Fibroblast of skin of back (primary cell): ENCODE data around the gene SPDYE4.
A peak's percentile ranks its signal among the peaks of the same experiment; 100 is the strongest.

Source experiments
- DNase-seq: peaks from one replicate; pipeline ENCODE4 v3.0.0-alpha.2; 2013

The SPDYE4 gene

GRCh38 chr17:8785547-8786413 is 27.4 kb upstream of the SPDYE4 start:
- peak; percentile 56 for DNase-seq

GRCh38 chr17:8782176-8782575 is 23.8 kb upstream of the SPDYE4 start:
- no peak for DNase-seq

DNA sequence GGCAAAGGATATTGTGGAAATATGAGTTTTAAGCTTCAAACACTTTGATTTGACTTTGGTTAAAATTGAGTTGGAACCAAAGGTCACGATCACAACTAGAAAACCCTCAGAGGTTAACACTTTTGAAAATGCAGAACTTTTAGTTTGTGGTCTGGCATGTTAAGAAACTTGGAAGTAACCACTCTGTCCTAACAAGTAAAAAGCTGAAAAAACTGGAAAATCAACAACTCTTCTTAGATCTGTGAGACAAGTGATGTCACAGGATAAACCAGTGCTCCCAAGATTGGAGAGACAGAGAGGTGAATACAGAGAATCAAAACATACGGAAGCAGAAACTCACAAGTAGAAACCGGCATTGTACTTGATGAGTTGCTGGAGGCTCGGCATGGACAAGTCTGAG is 23.4 kb upstream of the SPDYE4 start:
- no peak for DNase-seq

- DNase-seq, result no peak
Measured at GRCh38 chr17:8776881-8777280, 18.5 kb upstream of the SPDYE4 start.

- DNase-seq, result no peak
Measured at GRCh38 chr17:8776248-8776647, 17.9 kb upstream of the SPDYE4 start.

GRCh38 chr17:8766731-8767130 is 8.4 kb upstream of the SPDYE4 start:
- no peak for DNase-seq

- DNase-seq, result no peak
Measured at GRCh38 chr17:8762012-8762411, 3.7 kb upstream of the SPDYE4 start.

DNA sequence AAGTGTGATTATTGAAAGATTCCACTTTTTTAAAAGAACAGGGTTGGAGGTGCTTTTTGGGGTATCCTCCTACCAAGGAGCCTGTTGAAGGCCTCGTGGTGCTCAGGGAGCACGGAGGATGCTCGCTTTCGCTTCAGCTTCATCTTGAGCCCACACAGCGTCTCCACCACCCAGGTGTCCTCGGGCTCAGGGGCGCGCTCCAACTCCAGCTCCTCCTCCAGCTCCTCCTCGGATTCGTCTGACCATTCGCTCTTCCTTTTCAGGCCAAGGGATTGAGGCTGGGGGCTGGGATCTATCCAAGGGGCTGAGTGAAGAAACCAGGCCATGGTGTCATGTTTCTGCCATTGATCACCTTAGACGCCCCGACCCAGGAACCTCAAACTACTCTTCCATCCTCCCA is 1.2 kb downstream of the SPDYE4 start:
- DNase-seq, result no peak

GRCh38 chr17:8755590-8756255 is 2.6 kb downstream of the SPDYE4 start:
- DNase-seq, result no peak

DNA sequence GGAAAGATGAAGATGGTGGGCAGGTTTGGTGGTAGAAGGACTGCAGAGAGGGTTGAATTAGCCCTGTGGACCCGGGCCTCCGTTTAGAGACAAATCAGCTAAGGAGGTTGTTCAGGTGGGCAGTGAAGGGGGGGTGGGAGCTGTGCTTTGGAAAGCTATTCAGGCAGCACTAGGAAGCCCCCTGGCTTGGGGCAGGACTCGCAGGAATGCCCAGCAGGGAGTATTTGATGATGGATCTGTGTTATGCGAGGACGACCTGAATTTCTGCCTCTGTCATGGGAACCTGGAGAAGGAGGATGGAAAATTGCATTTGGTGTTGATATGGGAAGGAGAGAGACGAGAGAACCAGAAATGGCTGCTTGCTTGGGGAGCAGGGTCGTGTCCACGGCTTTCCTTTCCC is 3.5 kb downstream of the SPDYE4 start:
- no peak for DNase-seq

- peak; percentile 23 for DNase-seq
Measured at GRCh38 chr17:8753976-8754440, 4.3 kb downstream of the SPDYE4 start.

GRCh38 chr17:8753136-8753975 is 5.0 kb downstream of the SPDYE4 start:
- DNase-seq, result no peak

GRCh38 chr17:8749616-8750015 is 8.7 kb downstream of the SPDYE4 start:
- DNase-seq, result no peak

DNA sequence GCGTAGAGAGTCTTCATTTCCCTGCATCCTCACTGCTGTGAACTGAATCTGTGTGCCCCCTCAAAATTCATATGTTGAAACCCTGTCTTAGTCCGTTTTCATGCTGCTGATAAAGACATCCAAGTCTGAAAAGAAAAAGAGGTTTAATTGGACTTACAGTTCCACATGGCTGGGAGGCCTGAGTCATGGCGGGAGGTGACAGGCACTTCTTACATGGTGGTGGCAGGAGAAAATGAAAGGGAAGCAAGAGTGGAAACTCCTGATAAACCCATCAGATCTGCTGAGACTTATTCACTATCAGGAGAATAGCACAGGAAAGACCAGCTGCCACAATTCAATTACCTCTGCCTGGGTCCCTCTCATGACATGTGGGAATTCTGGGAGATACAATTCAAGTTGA is 10.6 kb downstream of the SPDYE4 start:
- no peak for DNase-seq

- no peak for DNase-seq
Measured at GRCh38 chr17:8746501-8747236, 11.7 kb downstream of the SPDYE4 start.

- DNase-seq, result peak; percentile 33
Measured at GRCh38 chr17:8745586-8746500, 12.5 kb downstream of the SPDYE4 start.

DNA sequence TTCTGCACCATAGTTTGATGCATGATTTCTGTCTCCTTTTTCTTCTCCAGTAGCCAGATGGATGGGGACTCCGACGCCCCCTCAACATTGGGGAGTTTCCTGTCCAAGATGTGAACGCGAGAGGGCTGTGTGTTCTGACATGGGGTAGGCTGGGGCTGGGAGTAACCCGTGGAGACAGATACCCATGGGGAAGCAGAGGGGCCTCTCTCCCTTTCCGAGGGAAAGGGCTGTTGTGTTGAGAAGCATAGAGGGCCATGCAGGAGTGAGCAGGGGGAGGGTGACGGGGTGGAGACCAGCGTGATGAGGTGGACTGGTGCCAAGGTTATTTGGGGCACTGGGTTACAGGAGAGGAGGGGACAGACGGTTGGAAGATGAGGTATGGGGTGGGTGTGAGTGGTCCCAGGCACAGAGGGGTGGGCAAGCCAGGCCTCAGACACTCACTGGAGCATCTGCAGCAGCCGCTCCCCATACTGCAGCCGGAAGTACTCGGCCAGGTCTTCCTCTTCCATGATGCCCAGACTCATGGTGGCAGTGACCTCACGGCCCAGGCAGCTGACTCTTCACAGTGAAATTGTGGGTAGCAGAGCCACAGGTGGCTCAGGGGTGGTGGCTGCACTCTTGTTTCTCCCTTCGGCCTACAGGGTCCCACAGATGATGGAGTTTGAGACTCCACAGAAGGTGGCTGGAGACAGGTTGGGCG is 14.1 kb downstream of the SPDYE4 start:
- DNase-seq, result no peak

DNA sequence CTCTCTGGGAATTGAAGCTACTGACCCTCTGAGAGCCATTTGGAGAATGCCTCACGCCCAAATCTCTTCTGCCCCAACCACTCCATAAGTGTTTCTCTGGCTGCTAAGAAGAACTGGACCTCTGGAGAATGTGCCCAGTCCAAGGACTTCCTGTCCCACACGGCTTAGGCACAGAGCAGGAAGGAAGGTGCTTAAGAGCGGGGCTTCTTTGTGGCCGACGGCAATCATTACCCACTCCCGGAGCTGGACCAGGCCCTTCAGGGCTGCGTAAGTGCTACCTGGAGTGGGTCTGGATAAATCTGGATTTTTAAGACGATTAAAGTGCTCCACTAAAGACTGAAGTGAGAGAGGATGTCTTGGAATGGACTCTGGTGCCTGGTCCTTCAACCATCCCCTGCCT is 15.5 kb downstream of the SPDYE4 start:
- DNase-seq, result no peak

DNA sequence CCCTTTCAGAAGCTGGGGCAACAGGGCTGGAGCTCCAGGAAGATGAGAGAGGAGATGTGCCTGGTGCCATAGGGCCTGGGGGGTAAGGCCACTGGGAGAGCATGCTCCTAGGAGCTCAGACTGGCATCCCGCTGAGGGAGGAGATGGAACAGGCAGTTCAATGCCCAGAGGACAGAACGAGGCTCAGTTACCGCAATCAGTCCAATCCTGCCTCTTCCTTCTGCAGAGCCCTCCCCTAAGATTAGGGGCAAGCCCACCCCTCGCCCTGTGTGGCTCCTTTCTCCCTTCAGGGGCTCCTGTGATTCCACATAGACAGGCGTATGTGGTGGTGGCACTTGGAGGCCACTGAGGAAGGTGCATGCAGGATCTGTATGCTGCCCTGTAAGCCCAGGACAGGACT is 16.1 kb downstream of the SPDYE4 start:
- no peak for DNase-seq

- DNase-seq, result no peak
Measured at GRCh38 chr17:8741771-8742170, 16.6 kb downstream of the SPDYE4 start.

- DNase-seq, result no peak
Measured at GRCh38 chr17:8741366-8741765, 17.0 kb downstream of the SPDYE4 start.
